ENCODE measurements around the gene SKAP1.

Gene SKAP1

DNA sequence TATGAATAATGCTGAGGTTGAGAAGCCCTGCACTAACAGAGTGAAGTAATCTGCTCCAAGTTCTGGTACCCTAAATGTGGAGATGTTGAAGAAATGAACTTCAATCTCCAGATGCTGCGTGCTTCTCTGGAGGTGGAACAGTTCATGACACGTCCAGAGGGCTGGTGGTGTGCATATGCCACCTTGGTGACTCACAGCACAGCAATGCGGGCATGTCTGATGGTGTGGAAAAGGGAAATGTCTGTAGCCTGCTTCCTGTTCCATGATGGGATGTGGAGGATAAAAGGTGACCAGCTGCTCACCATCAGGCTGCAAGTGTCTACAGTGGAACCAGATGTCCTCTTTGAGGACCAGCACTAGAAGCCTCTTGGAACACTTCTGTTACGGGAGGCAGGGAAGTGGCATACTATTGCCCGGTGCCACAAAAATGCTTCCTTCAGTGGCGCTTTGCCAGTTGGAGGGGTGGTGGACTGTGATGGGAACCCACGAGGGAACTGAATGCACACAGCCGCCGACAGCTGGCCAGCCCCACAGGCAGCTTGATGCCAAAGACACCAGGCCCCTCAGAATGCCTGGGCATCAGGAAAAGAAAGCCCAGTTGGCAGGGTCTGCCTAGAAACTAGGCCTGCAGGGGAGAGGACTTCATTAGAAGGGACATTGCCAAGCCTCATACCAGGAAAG is 302.5 kb downstream of the SKAP1 start:
- Histone ChIP-seq H3K4me1 (ENCODE audit: insufficient read depth, low read length, poor library complexity, severe bottlenecking) (no peaks in the 10 kb centered on the region), H3K4me3 (ENCODE audit: low read length, poor library complexity, severe bottlenecking) (no peak overlapping the region), H4K20me1 (ENCODE audit: insufficient read depth, low read length, poor library complexity, severe bottlenecking) (no peaks in the 10 kb centered on the region), H3K79me2 (ENCODE audit: insufficient read depth, low read length) (no peaks in the 10 kb centered on the region), H3K27me3 (ENCODE audit: insufficient read depth, low read length, poor library complexity, severe bottlenecking) (no peaks in the 10 kb centered on the region), H3K36me3 (ENCODE audit: insufficient read depth, low read length) (peaks cover 12% of the 10 kb centered on the region; the same call in 1 of the 2 replicates), H2AFZ (ENCODE audit: low read length) (no peak overlapping the region), H3K9me3 (ENCODE audit: insufficient read depth, low read depth, low read length) (no peaks in the 10 kb centered on the region), H3K9ac (ENCODE audit: low read depth, low read length, poor library complexity, severe bottlenecking) (no peak overlapping the region), H3F3A (ENCODE audit: low read depth) (no peaks in the 10 kb centered on the region), H3K9me2 (replicated peaks; ENCODE audit: low read depth, low read length) (no peaks in the 10 kb centered on the region), H3K4me2 (ENCODE audit: low read depth, low read length, poor library complexity, severe bottlenecking) (no peak overlapping the region)
- TF ChIP-seq EZH2phosphoT487 (IDR thresholded peaks at IDR 0.05; ENCODE audit: borderline replicate concordance) (no peak), CTCF (conservative IDR thresholded peaks at IDR 0.05; ENCODE audit: low read length) (no peak)

DNA sequence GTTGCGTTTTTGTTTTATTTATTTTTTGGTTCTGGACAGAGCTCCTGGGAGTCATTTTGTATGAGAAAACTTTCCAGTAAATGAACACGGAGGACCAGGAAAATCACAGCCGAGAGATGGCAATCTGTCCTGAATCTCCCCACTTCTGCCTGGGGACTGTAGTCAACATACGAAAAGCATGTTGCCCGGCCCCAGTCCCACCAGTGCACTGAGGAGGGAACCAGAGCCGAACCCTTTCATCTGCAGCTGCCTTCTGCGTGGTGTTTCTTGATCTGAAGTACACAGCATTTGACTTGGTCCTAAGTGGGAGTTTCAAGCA is 303.5 kb downstream of the SKAP1 start:
- Histone ChIP-seq H3K4me2 (ENCODE audit: low read depth, low read length, poor library complexity, severe bottlenecking) (no peak overlapping the region), H3F3A (ENCODE audit: low read depth) (no peaks in the 10 kb centered on the region), H3K27me3 (ENCODE audit: insufficient read depth, low read length, poor library complexity, severe bottlenecking) (no peaks in the 10 kb centered on the region), H3K79me2 (ENCODE audit: insufficient read depth, low read length) (no peaks in the 10 kb centered on the region), H4K20me1 (ENCODE audit: insufficient read depth, low read length, poor library complexity, severe bottlenecking) (no peaks in the 10 kb centered on the region), H3K9me2 (replicated peaks; ENCODE audit: low read depth, low read length) (no peaks in the 10 kb centered on the region), H2AFZ (ENCODE audit: low read length) (no peak overlapping the region), H3K9ac (ENCODE audit: low read depth, low read length, poor library complexity, severe bottlenecking) (no peak overlapping the region), H3K4me1 (ENCODE audit: insufficient read depth, low read length, poor library complexity, severe bottlenecking) (no peaks in the 10 kb centered on the region), H3K4me3 (ENCODE audit: low read length, poor library complexity, severe bottlenecking) (no peak overlapping the region), H3K36me3 (ENCODE audit: insufficient read depth, low read length) (peaks cover 22% of the 10 kb centered on the region; the same call in 1 of the 2 replicates), H3K9me3 (ENCODE audit: insufficient read depth, low read depth, low read length) (no peaks in the 10 kb centered on the region)
- TF ChIP-seq EZH2phosphoT487 (IDR thresholded peaks at IDR 0.05; ENCODE audit: borderline replicate concordance): no peak
- no peak for TF ChIP-seq CTCF (conservative IDR thresholded peaks at IDR 0.05; ENCODE audit: low read length)

GRCh38 chr17:48125829-48126531 is 304.0 kb downstream of the SKAP1 start:
- Histone ChIP-seq H3K27me3 (ENCODE audit: insufficient read depth, low read length, poor library complexity, severe bottlenecking) (no peaks in the 10 kb centered on the region), H3K4me3 (ENCODE audit: low read length, poor library complexity, severe bottlenecking) (no peak overlapping the region), H3K79me2 (ENCODE audit: insufficient read depth, low read length) (no peaks in the 10 kb centered on the region), H4K20me1 (ENCODE audit: insufficient read depth, low read length, poor library complexity, severe bottlenecking) (no peaks in the 10 kb centered on the region), H3K9me2 (replicated peaks; ENCODE audit: low read depth, low read length) (no peaks in the 10 kb centered on the region), H3K36me3 (ENCODE audit: insufficient read depth, low read length) (peaks cover 27% of the 10 kb centered on the region; the same call in 1 of the 2 replicates), H2AFZ (ENCODE audit: low read length) (no peak overlapping the region), H3K4me1 (ENCODE audit: insufficient read depth, low read length, poor library complexity, severe bottlenecking) (no peaks in the 10 kb centered on the region), H3K9me3 (ENCODE audit: insufficient read depth, low read depth, low read length) (no peaks in the 10 kb centered on the region), H3F3A (ENCODE audit: low read depth) (no peaks in the 10 kb centered on the region), H3K4me2 (ENCODE audit: low read depth, low read length, poor library complexity, severe bottlenecking) (no peak overlapping the region), H3K9ac (ENCODE audit: low read depth, low read length, poor library complexity, severe bottlenecking) (no peak overlapping the region)
- TF ChIP-seq EZH2phosphoT487 (IDR thresholded peaks at IDR 0.05; ENCODE audit: borderline replicate concordance) (no peak), CTCF (conservative IDR thresholded peaks at IDR 0.05; ENCODE audit: low read length) (no peak)
